GM19035 (cell line): ENCODE data around the gene TBCCD1.
A peak's percentile ranks its signal among the peaks of the same experiment; 100 is the strongest.

Source experiments
- ATAC-seq: cut with Tn5 transposase; IDR thresholded peaks from one replicate; pipeline ENCODE4 v1.9.1; 2021; ENCODE audit not compliant: unreplicated experiment

The TBCCD1 gene

GRCh38 chr3:186567072-186567921, at the start of gene TBCCD1:
TBCCD1 (minus strand) TSS chr3:186567339; CDS start chr3:186564329, 3,010 bp downstream.
- peak; percentile 50 for ATAC-seq

GRCh38 chr3:186616299-186616617, 49.1 kb upstream of the TBCCD1 start:
- no peak for ATAC-seq

GRCh38 chr3:186614597-186615483, 47.7 kb upstream of the TBCCD1 start:
- ATAC-seq: no peak

- no peak for ATAC-seq
Observed at GRCh38 chr3:186614266-186614596, 47.1 kb upstream of the TBCCD1 start.

- no peak for ATAC-seq
Observed at GRCh38 chr3:186613637-186614265, 46.6 kb upstream of the TBCCD1 start.

- no peak for ATAC-seq
Observed at GRCh38 chr3:186612721-186613636, 45.8 kb upstream of the TBCCD1 start, which contains the start of gene AHSG. AHSG (plus strand) TSS chr3:186613060; CDS start chr3:186613142, 82 bp downstream.

- ATAC-seq: no peak
Observed at GRCh38 chr3:186612065-186612464, 44.9 kb upstream of the TBCCD1 start.

GRCh38 chr3:186609247-186609868, 42.2 kb upstream of the TBCCD1 start:
- ATAC-seq: no peak

GRCh38 chr3:186608624-186609215, 41.6 kb upstream of the TBCCD1 start:
- no peak for ATAC-seq

- ATAC-seq: no peak
Observed at GRCh38 chr3:186605561-186606545, 38.7 kb upstream of the TBCCD1 start.

- no peak for ATAC-seq
Observed at GRCh38 chr3:186605078-186605477, 37.9 kb upstream of the TBCCD1 start.

GRCh38 chr3:186603159-186603558, 36.0 kb upstream of the TBCCD1 start:
- ATAC-seq: no peak

- no peak for ATAC-seq
Observed at GRCh38 chr3:186600896-186601295, 33.8 kb upstream of the TBCCD1 start.

- no peak for ATAC-seq
Observed at GRCh38 chr3:186599785-186600166, 32.6 kb upstream of the TBCCD1 start.

GRCh38 chr3:186599142-186599784, 32.1 kb upstream of the TBCCD1 start:
- no peak for ATAC-seq

GRCh38 chr3:186598794-186599141, 31.6 kb upstream of the TBCCD1 start:
- no peak for ATAC-seq

- ATAC-seq: no peak
Observed at GRCh38 chr3:186598108-186598784, 31.1 kb upstream of the TBCCD1 start.
